ENCODE measurements around the gene NOVA1.

Gene NOVA1

GRCh38 chr14:26486922-26487321 lies 110.9 kb downstream of the NOVA1 start:
- TF ChIP-seq CTBP1 (IDR thresholded peaks at IDR 0.05; ENCODE audit: borderline replicate concordance) = no peak
- no peak for TF ChIP-seq HDGF (IDR thresholded peaks at IDR 0.05; ENCODE audit: borderline replicate concordance)
- no peak for TF ChIP-seq ARNT (IDR thresholded peaks at IDR 0.05)
- TF ChIP-seq ZNF384 (IDR thresholded peaks at IDR 0.05) = no peak
- TF ChIP-seq NFRKB (IDR thresholded peaks at IDR 0.05) = no peak
- no peak for TF ChIP-seq SUZ12 (IDR thresholded peaks at IDR 0.05)
- TF ChIP-seq BHLHE40 (IDR thresholded peaks at IDR 0.05; ENCODE audit: borderline replicate concordance) = no peak
- no peak for DNase-seq (ENCODE audit: extremely low spot score)
- ChIA-PET POLR2A (no interaction called here), CTCF (no interaction called here)

GRCh38 chr14:26484562-26484961 lies 113.3 kb downstream of the NOVA1 start:
- CTCF ChIA-PET = no interaction called here
- POLR2A ChIA-PET = no interaction called here

GRCh38 chr14:26478967-26479366 lies 118.9 kb downstream of the NOVA1 start:
- CTCF ChIA-PET = no interaction called here
- DNase-seq (ENCODE audit: extremely low spot score) = no peak
- POLR2A ChIA-PET = no interaction called here
- TF ChIP-seq TARDBP (IDR thresholded peaks at IDR 0.05) (no peak), L3MBTL2 (conservative IDR thresholded peaks at IDR 0.05) (no peak), PKNOX1 (IDR thresholded peaks at IDR 0.05) (no peak), CTBP1 (IDR thresholded peaks at IDR 0.05; ENCODE audit: borderline replicate concordance) (no peak), FOXK2 (IDR thresholded peaks at IDR 0.05) (no peak), ARNT (IDR thresholded peaks at IDR 0.05) (no peak), NFRKB (IDR thresholded peaks at IDR 0.05) (no peak), ELF4 (IDR thresholded peaks at IDR 0.05) (no peak), FOXM1 (IDR thresholded peaks at IDR 0.05; ENCODE audit: borderline replicate concordance) (no peak), SP1 (IDR thresholded peaks at IDR 0.05) (no peak), BHLHE40 (IDR thresholded peaks at IDR 0.05; ENCODE audit: borderline replicate concordance) (no peak), HDGF (IDR thresholded peaks at IDR 0.05; ENCODE audit: borderline replicate concordance) (no peak), LEF1 (IDR thresholded peaks at IDR 0.05; ENCODE audit: borderline replicate concordance) (no peak), SUZ12 (IDR thresholded peaks at IDR 0.05) (no peak), ZNF384 (IDR thresholded peaks at IDR 0.05) (no peak)

More at GRCh38 chr14:26484562-26484961, 113.3 kb downstream of the NOVA1 start:
- TF ChIP-seq FOXM1 (IDR thresholded peaks at IDR 0.05; ENCODE audit: borderline replicate concordance) (no peak), NFRKB (IDR thresholded peaks at IDR 0.05) (no peak), L3MBTL2 (conservative IDR thresholded peaks at IDR 0.05) (no peak), PKNOX1 (IDR thresholded peaks at IDR 0.05) (no peak), LEF1 (IDR thresholded peaks at IDR 0.05; ENCODE audit: borderline replicate concordance) (no peak), FOXA1 (IDR thresholded peaks at IDR 0.05) (no peak)
- DNase-seq (ENCODE audit: extremely low spot score) = no peak

- TF ChIP-seq FOXK2 (IDR thresholded peaks at IDR 0.05) = no peak
- TF ChIP-seq HDGF (IDR thresholded peaks at IDR 0.05; ENCODE audit: borderline replicate concordance) = no peak
- TF ChIP-seq SP1 (IDR thresholded peaks at IDR 0.05) = no peak
- ChIA-PET POLR2A (no interaction called here), CTCF (no interaction called here)
- no peak for DNase-seq (ENCODE audit: extremely low spot score)
Observed at GRCh38 chr14:26466862-26467261, 131.0 kb downstream of the NOVA1 start.

- ChIA-PET POLR2A (no interaction called here), CTCF (no interaction called here)
- TF ChIP-seq SUZ12 (IDR thresholded peaks at IDR 0.05) (no peak), TARDBP (IDR thresholded peaks at IDR 0.05) (no peak), FOXM1 (IDR thresholded peaks at IDR 0.05; ENCODE audit: borderline replicate concordance) (no peak), BHLHE40 (IDR thresholded peaks at IDR 0.05; ENCODE audit: borderline replicate concordance) (no peak)
- no peak for DNase-seq (ENCODE audit: extremely low spot score)
Observed at GRCh38 chr14:26463136-26463535, 134.7 kb downstream of the NOVA1 start.

- ChIA-PET CTCF (no interaction called here), POLR2A (no interaction called here)
- DNase-seq (ENCODE audit: extremely low spot score) = no peak
- TF ChIP-seq ELF4 (IDR thresholded peaks at IDR 0.05) = no peak
- no peak for TF ChIP-seq BHLHE40 (IDR thresholded peaks at IDR 0.05; ENCODE audit: borderline replicate concordance)
- no peak for TF ChIP-seq SUZ12 (IDR thresholded peaks at IDR 0.05)
- no peak for TF ChIP-seq FOXM1 (IDR thresholded peaks at IDR 0.05; ENCODE audit: borderline replicate concordance)
Observed at GRCh38 chr14:26454105-26454504, 143.7 kb downstream of the NOVA1 start.

- DNase-seq (ENCODE audit: extremely low spot score) = no peak
- ChIA-PET POLR2A (no interaction called here), CTCF (no interaction called here)
- TF ChIP-seq FOXK2 (IDR thresholded peaks at IDR 0.05) (no peak), FOXA1 (IDR thresholded peaks at IDR 0.05) (no peak), NFRKB (IDR thresholded peaks at IDR 0.05) (no peak), CTBP1 (IDR thresholded peaks at IDR 0.05; ENCODE audit: borderline replicate concordance) (no peak), BHLHE40 (IDR thresholded peaks at IDR 0.05; ENCODE audit: borderline replicate concordance) (no peak), SUZ12 (IDR thresholded peaks at IDR 0.05) (no peak), HDGF (IDR thresholded peaks at IDR 0.05; ENCODE audit: borderline replicate concordance) (no peak), L3MBTL2 (conservative IDR thresholded peaks at IDR 0.05) (no peak), PKNOX1 (IDR thresholded peaks at IDR 0.05) (no peak), ZNF384 (IDR thresholded peaks at IDR 0.05) (no peak)
Observed at GRCh38 chr14:26448181-26448855, 149.5 kb downstream of the NOVA1 start.
